Stimulated activated naive CD8-positive, alpha-beta T cell treated with anti-CD3 and anti-CD28 coated beads, Interleukin-15, Interleukin-2, amounts not matched to agents 100 U/mL and 50 U/mL, for 24 hours (primary cell): ENCODE results near the gene ROGDI.

Experiments used
- ATAC-seq: fragments of 150-1000 bp; cut with Tn5 transposase; one replicate; pipeline ENCODE4 v1.10.0; 2021
- DNase-seq: peaks from one replicate; pipeline ENCODE4 v3.0.0; 2021

The ROGDI gene

GRCh38 chr16:4801962-4802658, at the start of gene ROGDI:
Gene ROGDI (minus strand): TSS chr16:4802633. CDS start chr16:4802571, 62 bp downstream.
- ATAC-seq (peak; percentile 57), DNase-seq (peak; percentile 72)

- ATAC-seq: no peak
Measured at GRCh38 chr16:4850211-4850610, 47.8 kb upstream of the ROGDI start.

GRCh38 chr16:4847774-4848587, 45.5 kb upstream of the ROGDI start:
- DNase-seq: peak; percentile 48
- ATAC-seq: no peak

More at GRCh38 chr16:4850211-4850610, 47.8 kb upstream of the ROGDI start:
- DNase-seq: no peak

- DNase-seq (peak; percentile 100), ATAC-seq (peak; percentile 95)
Measured at GRCh38 chr16:4846901-4847773, 44.7 kb upstream of the ROGDI start, which contains the start of the genes GLYR1 and UBN1. Gene GLYR1 (minus strand): TSS chr16:4847288. CDS start chr16:4847265, 23 bp downstream. Gene UBN1 (plus strand): TSS chr16:4847481. CDS start chr16:4852918, 5,437 bp downstream.

- no peak for ATAC-seq
- DNase-seq: peak; percentile 33
Measured at GRCh38 chr16:4846503-4846900, 44.1 kb upstream of the ROGDI start.

GRCh38 chr16:4840984-4841383, 38.6 kb upstream of the ROGDI start:
- ATAC-seq (no peak), DNase-seq (no peak)

- no peak for ATAC-seq
- no peak for DNase-seq
Measured at GRCh38 chr16:4839942-4840341, 37.5 kb upstream of the ROGDI start.

GRCh38 chr16:4837733-4838501, 35.5 kb upstream of the ROGDI start:
- ATAC-seq (no peak), DNase-seq (no peak)

- DNase-seq: no peak
- ATAC-seq: no peak
Measured at GRCh38 chr16:4836727-4837126, 34.3 kb upstream of the ROGDI start.

GRCh38 chr16:4833584-4833983, 31.2 kb upstream of the ROGDI start:
- ATAC-seq (no peak), DNase-seq (no peak)

- ATAC-seq (no peak), DNase-seq (no peak)
Measured at GRCh38 chr16:4832698-4833343, 30.4 kb upstream of the ROGDI start.

- ATAC-seq: no peak
- no peak for DNase-seq
Measured at GRCh38 chr16:4831616-4832015, 29.2 kb upstream of the ROGDI start.

- ATAC-seq: no peak
- DNase-seq: no peak
Measured at GRCh38 chr16:4830408-4830807, 28.0 kb upstream of the ROGDI start.

- no peak for DNase-seq
- no peak for ATAC-seq
Measured at GRCh38 chr16:4828567-4829321, 26.3 kb upstream of the ROGDI start.

- DNase-seq: no peak
- no peak for ATAC-seq
Measured at GRCh38 chr16:4826980-4827379, 24.5 kb upstream of the ROGDI start.

GRCh38 chr16:4826526-4826925, 24.1 kb upstream of the ROGDI start:
- DNase-seq: no peak

GRCh38 chr16:4825196-4825595, 22.8 kb upstream of the ROGDI start:
- ATAC-seq (no peak), DNase-seq (no peak)

More at GRCh38 chr16:4826526-4826925, 24.1 kb upstream of the ROGDI start:
- no peak for ATAC-seq

- no peak for ATAC-seq
Measured at GRCh38 chr16:4820652-4821051, 18.2 kb upstream of the ROGDI start.

GRCh38 chr16:4814542-4815173, 12.2 kb upstream of the ROGDI start:
- ATAC-seq (no peak), DNase-seq (no peak)

More at GRCh38 chr16:4820652-4821051, 18.2 kb upstream of the ROGDI start:
- no peak for DNase-seq

GRCh38 chr16:4814046-4814445, 11.6 kb upstream of the ROGDI start:
- DNase-seq (no peak), ATAC-seq (no peak)
